ENCODE measurements around the gene ROBO1.

Gene ROBO1

GRCh38 chr3:79670178-79670577, 97.6 kb downstream of the ROBO1 start:
- no peak for DNase-seq

GRCh38 chr3:79664455-79664854, 103.3 kb downstream of the ROBO1 start:
- DNase-seq: no peak

DNA sequence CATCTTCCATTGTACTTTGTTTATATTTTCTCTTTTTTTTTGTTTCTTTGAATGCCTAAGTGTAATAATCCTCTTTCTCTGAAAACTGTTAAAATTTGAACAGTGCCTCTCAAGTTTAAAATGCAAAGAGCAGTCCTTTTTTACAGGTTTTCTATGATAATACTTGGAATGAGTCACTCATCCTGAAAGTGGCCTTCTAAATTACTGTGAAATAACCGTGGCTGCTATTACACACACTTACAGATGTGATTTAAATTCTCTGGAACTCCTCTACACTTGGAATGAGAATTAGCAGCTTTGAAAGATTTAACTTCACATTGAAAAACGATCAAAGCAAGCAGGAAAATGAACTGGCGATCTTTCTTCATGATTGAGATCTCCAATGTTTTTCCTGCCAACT, 105.9 kb downstream of the ROBO1 start:
- no peak for DNase-seq

DNA sequence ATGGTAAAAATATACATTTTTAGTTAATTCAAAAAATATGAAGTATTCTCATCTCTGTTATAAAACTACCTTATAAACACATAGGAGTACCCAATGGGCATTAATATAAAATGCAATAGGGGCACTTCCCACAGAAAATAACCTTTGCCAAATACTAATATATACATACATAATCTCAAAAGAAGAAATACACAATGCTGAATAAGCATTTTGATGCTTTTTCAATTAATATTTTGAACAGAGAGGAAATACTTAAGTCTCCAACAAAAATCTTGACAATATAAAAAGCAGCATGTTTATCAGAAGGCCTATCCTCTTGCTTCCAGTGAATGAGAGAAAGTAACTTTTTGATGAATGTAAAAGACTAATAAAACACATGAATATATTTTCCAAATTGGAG, 110.7 kb downstream of the ROBO1 start:
- no peak for DNase-seq

DNA sequence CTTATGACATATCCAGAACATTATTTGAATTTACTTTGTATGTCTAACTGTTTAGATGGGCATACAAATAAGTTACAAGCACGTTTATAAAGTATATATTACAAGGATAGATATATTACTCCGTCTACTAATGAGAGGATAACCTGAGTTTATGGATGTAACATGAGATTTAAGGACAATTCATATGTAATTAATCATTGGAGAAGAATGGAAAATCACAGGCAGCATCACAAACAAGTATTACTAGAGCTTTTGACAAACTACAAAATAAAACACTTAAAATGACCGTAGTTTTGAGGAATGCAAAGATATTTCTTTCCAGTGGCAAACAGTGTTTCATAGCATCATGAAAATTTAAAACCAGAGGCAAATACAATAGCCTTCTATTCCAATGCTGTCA, 113.8 kb downstream of the ROBO1 start:
- no peak for DNase-seq

DNA sequence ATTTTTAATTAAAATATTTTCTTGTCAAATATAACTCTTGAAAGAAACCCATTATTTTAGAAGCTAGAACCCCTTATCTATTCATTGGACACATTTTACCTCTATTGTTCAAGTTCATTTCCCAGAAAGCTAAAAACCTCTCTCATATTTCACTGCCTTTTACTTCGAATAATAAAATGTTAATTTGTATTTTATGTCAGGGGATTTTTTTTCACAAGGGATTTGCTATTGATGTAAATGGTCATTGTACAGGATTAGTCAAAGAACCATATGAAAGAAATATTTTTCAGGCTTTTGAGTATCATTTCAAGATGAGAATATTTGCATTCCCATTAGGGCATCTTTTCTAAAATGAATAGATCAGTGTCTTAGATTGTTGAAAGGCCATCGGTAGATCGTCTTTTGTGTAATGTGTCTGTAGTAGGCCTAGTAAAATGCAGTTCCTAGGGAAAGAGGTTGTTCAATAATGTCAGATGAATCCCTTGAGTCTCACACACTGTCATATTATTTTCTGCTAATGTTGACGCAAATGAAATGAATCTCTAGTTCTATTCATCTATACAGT, 114.5 kb downstream of the ROBO1 start:
- no peak for DNase-seq

DNA sequence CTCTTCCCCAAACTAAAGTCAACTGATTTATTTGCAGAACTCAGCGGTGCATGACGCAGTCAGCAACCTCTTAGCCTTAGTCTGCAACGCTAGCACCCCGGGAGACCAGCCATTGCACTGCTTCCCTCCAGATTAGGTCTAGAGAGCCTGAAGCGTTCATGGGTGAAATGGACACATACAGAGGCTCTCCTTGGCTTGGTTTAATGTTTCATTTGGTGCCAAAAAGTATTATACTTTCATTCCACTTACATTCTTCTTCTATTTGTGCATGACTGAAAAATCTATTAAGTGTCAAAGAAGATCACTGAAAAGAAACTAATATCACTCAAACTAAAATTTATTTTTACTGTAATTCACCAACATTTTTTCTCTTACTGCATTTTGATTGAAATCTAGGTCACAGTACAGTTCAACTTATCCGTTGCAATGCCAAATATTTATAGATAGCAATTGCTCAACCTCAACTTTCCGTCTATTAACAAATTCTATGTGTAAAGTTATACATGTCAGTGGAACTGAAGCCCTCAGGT, 116.2 kb downstream of the ROBO1 start:
- no peak for DNase-seq

- DNase-seq: no peak
Measured at GRCh38 chr3:79639855-79640254, 127.9 kb downstream of the ROBO1 start.

DNA sequence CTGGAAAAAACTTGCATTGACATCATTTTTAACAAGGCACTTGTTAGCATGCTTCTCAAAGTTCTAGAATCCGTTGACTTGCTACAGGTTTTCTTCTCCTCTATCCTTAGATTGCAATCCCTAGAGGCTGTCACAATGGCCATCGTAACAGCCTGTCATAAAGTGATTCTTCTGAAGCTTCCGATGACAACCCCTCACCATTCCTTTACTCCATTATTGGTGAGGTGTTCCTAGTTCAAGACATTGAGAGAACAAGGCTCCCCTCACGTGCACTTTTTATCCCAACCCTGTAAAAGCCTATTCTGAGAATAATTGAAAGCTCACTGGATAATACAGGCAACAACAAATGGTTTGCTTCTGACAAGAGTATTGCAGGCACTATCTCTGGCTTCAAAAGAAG, 131.4 kb downstream of the ROBO1 start:
- DNase-seq: no peak

- DNase-seq: no peak
Measured at GRCh38 chr3:79632842-79633241, 135.0 kb downstream of the ROBO1 start.

DNA sequence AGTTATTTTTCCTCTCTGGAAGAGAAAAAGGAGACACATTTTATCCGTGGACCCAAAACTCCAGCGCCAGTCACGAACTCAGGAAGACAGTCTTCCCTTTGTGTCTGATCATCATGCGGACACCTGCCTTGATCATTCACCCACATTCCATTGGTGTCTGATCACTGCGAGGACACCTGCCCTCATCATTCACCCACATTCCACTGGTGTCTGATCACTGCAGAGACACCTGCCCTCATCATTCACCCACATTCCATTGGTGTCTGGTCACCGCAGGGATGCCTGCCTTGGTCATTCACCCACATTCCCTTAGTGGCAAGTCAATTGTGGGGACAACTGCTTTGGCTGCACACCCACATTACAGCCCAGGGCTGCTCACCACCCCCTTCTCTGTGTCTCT, 148.9 kb downstream of the ROBO1 start:
- no peak for DNase-seq

DNA sequence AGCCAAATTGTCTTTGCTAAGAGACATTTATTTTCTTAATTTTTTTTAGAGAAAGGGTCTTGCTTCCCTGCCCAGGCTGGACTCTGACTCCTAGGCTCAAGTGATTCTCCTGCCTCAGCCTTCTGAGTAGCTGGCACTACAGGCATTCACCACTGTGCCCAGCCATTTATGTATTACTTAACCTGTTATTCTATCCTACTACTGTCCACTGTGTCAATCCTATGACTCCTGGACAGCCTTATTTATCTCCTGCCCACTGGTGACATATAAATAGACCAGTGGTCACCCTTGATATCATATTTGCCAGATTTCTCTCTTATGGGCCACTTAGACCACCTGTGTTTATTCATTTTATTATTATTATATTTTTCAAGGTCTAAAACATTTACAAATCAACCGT, 161.4 kb downstream of the ROBO1 start:
- DNase-seq: no peak

GRCh38 chr3:79604681-79605080, 163.1 kb downstream of the ROBO1 start:
- DNase-seq: no peak

- DNase-seq: no peak
Measured at GRCh38 chr3:79602385-79602784, 165.4 kb downstream of the ROBO1 start.

DNA sequence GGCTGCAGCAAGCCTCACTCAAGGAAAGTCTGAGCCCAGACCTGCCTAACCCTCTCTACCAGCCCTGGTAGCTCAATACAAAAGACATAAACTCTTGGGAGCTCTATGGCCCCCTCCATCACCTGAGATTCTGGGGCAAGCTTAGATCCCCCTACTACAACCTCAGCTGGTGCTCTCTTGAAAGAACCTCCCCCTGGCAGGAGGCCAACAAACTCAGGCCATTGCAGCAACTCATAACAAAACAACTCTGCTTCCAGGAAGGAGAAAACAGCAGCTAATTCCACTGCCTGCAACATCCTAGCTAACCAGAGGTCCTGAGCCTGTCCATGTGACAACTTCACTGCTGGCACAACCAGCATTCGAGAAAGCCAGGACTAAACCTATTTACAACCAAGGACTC, 169.2 kb downstream of the ROBO1 start:
- DNase-seq: no peak

DNA sequence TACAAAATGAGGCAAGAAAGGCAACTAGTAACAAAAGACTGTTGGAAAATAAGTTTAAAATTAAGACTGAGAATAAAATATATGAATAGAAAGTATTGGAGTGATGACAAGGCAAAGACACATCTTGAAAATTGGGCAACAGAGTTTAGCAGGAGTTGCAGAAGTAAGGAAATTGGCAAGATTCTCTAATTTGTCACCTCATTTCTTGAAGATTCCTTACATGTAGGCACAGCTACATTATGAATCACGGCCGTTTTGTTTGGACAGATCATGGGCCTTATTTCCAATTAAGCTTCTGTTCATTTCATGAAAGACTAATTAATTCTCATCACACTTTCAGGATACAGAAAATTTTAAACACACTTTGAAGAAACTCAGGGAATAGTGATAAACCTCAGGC, 170.1 kb downstream of the ROBO1 start:
- DNase-seq: no peak

GRCh38 chr3:79587150-79587549, 180.6 kb downstream of the ROBO1 start:
- DNase-seq: no peak

DNA sequence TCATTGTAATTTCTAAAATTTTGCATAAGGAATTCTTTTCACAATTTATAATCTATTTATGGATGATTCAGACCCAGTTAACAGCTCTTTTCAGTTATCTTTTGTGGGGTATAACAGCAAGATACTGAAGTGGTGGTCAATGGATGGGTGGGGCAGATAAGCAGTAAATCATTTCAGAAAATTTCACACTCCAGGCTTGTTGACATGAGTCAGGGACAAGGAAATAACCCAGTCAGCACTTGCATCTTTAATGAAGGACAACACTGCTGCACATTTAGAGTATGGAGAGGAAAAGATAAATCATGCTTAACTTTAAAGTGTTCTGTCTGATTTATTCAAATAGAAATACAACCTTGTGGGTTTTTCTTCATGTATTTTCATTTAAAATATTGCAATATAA, 181.6 kb downstream of the ROBO1 start:
- DNase-seq: no peak

DNA sequence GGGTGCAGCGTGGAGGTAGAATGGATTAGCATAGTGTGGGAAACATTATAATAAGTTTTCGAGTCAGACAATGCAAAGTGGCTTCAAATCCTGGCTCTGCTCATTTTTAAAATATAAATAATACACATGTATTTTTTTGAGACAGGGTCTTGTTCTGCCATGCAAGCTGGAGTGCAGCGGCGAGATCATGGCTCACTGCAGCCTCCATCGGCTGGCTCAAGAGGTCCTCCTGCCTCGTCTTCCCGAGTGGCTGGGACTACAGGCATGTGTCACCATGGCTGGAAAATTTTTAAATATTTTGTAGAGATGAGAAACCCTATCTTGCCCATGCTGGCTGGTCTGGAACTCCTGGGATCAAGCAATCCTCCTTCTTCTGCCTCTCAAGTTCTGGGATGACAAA, 194.9 kb downstream of the ROBO1 start:
- no peak for DNase-seq

DNA sequence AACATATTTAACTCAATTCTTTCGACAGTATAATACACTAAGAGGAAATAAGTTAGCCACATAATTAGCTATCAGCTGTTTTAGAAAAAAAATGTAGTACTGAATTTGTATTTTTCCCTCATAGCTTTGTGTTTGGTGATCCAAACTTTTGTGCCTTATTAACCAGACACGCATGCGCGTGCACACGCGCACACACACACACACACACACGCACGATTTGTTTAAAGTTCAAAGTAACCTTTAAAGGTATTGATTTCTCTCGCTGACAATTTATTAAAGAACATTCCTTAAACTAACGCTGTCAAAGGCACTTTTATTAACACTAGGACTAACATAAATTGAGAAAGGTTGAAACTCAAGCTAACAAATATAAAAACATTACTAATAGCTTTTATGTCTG, 198.9 kb downstream of the ROBO1 start:
- DNase-seq: no peak

- DNase-seq: no peak
Measured at GRCh38 chr3:79564192-79564591, 203.6 kb downstream of the ROBO1 start.

GRCh38 chr3:79560698-79561097, 207.1 kb downstream of the ROBO1 start:
- DNase-seq: no peak

DNA sequence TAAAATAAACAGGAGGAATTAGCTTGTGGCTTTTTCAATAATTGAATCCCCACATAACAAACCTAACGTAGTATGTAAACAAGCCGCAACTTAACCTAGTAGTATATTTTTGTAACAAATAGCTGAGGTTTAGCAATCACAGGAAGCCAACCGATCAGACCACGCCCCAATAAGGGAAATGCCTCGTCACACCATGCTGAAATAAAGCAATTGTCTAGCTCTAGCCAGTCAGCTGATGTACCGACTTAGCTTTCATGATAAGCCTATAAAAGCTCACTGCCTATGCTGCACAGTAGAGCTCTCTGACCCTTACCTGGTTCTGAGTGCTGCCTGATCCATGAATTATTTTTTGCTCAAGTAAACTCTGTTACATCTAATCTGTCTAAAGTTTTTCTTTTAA, 208.9 kb downstream of the ROBO1 start:
- DNase-seq: no peak

- DNase-seq: no peak
Measured at GRCh38 chr3:79555655-79556054, 212.1 kb downstream of the ROBO1 start.

- DNase-seq: no peak
Measured at GRCh38 chr3:79551997-79552396, 215.8 kb downstream of the ROBO1 start.
